Measurements from ENCODE around the gene NUCB1.
"Not testable (repeated sequence)": the region's sequence is repeated elsewhere in the genome, so short reads cannot be mapped to it uniquely, and the experiment has no call there.

NUCB1 gene

DNA sequence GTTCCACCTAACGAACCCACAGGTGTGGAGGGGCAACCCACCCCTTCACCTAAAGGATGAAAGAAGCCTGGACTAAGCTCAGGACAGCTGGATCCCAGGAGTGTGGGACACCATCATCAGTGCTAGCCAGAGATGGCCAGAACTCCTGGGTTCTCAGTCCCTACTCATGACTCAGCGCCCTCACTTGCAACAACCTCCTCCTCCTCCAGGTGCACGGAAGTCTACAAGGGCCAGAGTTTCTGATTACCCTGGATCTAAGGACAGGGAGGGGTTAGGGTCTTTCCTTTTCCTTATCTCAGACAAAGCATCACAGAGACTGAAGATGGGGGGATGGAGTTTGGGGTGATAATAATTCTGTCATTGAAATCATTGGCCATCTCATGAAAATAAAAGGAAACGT, 9.6 kb upstream of the NUCB1 start:
- TF ChIP-seq, protein P1, sequence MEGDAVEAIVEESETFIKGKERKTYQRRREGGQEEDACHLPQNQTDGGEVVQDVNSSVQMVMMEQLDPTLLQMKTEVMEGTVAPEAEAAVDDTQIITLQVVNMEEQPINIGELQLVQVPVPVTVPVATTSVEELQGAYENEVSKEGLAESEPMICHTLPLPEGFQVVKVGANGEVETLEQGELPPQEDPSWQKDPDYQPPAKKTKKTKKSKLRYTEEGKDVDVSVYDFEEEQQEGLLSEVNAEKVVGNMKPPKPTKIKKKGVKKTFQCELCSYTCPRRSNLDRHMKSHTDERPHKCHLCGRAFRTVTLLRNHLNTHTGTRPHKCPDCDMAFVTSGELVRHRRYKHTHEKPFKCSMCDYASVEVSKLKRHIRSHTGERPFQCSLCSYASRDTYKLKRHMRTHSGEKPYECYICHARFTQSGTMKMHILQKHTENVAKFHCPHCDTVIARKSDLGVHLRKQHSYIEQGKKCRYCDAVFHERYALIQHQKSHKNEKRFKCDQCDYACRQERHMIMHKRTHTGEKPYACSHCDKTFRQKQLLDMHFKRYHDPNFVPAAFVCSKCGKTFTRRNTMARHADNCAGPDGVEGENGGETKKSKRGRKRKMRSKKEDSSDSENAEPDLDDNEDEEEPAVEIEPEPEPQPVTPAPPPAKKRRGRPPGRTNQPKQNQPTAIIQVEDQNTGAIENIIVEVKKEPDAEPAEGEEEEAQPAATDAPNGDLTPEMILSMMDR (IDR thresholded peaks at IDR 0.05; ENCODE audit: extremely low read depth, missing control alignments) = no peak
- DNase-seq (ENCODE audit: low spot score) = no peak

DNA sequence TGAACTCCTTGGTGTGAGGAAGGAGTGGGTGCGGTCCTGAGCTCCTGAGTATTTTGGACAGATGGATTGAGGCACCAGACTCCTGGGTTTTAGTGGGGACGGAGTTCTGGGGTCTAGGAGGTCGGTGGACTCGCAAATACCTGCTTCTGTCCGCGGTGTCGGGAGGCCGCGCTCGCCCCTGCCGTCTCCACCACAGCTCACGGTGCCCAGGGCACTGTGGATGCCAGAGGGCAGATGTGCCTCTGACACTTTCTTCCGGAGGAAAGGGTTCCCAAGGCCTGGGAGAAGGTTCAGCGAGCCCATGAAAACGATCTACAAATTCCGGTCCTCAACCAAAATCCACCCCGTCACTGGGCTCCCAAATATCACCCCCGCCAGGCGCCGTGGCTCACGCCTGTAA, 4.9 kb upstream of the NUCB1 start:
- TF ChIP-seq, protein P1 (IDR thresholded peaks at IDR 0.05; ENCODE audit: extremely low read depth, missing control alignments) = no peak
- no peak for DNase-seq (ENCODE audit: low spot score)

DNA sequence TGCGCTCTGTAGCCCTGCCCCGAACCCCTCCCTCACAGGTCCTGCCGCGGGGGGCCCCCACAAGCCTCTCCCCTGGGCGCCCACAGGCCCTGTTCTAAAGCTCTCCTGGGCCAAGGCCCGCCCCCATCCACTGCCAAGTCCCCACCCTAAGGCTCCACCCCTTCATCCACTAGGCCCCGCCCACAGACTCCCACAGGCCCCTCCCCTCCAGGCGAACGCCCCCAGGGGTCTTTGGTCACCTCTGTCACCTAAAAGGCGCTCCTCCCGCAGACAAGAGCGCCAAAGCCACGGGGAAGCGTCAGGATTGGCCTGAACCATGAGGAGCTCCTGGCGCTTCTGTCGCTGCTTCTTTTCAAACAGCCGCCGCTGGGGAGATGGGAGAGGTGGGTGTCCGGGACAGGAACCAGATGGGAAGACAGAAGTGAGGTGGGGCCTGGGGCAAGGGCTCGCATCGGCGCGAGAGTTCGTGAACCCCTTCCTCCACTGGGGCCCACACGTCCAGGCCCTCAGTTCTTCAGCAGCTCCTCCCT, 3.9 kb upstream of the NUCB1 start:
- TF ChIP-seq, protein P1 (IDR thresholded peaks at IDR 0.05; ENCODE audit: extremely low read depth, missing control alignments) = no peak
- DNase-seq (ENCODE audit: low spot score) = peak; percentile 79

DNA sequence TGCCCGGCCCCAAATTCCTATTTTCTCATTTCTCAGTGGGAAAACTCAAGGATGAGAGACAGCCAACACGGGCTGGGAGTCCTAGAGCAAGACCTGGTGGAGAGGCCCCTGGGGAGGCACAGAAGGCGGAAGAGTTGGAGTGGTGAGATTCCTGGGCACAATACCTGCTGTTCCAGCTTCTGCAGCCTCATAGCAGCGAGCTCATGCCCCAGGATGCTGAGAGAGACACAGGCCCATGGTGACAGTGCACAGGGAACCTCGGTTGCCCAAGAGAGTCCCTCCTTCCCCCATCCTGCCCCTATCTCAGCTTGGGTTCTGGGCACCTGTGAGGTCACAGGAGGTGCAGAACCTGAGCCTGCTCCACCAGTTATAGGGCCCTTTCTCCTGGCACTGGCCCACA, 2.9 kb upstream of the NUCB1 start:
- TF ChIP-seq, protein P1 (IDR thresholded peaks at IDR 0.05; ENCODE audit: extremely low read depth, missing control alignments) = no peak
- DNase-seq (ENCODE audit: low spot score) = no peak

DNA sequence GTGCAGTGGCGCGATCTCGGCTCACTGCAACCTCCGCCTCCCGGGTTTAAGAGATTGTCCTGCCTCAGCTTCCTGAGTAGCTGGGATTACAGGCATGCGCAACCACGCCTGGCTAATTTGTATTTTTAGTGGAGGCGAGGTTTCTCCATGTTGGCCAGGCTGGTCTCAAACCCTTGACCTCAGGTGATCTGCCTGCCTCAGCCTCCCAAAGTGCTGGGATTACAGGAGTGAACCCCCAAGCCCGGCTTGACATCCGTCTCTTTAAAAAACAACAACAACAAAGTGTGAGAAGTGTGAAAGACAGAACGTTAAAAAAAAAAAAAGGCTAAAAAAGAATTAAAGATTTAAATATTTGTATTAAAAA, 744 bp upstream of the NUCB1 start:
- not testable (repeated sequence) for DNase-seq (ENCODE audit: low spot score)

DNA sequence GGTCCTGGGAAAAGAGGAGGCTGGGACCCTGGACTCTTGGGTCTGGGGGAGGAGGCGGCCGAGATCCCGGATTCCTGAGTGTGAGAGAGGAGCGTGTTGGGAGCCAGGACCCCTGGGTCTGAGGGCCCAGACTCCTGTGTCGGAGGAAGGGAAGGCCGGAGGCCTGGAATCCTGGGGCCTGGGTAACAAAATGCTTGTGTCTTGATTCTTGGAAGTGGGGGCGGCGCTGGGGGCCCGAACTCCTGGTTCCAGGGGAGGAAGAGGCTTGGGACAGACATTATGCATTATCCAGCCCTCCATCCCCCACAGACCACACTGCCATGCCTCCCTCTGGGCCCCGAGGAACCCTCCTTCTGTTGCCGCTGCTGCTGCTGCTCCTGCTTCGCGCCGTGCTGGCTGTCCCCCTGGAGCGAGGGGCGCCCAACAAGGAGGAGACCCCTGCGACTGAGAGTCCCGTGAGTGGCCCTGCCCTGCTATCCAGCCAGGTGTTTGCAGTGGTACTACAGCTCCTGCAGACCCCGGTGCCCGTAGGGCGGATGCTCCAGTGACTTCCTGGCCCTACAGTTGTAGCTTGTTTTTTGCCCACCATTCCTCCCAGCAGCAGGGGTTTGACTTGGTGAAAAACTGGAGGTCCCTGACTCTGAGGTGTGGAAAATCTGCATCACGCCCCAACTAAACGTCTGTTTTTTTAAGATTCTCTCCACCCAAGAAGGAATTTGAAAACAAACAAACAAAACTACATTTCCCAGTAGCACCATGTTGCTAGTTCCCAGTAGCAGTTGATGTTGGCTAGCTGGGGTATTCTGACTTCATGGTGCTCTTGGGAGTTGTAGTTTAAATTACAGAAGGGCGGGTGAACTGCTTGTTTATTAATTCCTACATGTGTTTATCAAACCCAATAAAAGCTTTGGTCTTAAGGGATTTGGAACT, 630 bp downstream of the NUCB1 start:
- peak; percentile 48 for DNase-seq (ENCODE audit: low spot score)
- TF ChIP-seq, protein P1 (IDR thresholded peaks at IDR 0.05; ENCODE audit: extremely low read depth, missing control alignments) = no peak

DNA sequence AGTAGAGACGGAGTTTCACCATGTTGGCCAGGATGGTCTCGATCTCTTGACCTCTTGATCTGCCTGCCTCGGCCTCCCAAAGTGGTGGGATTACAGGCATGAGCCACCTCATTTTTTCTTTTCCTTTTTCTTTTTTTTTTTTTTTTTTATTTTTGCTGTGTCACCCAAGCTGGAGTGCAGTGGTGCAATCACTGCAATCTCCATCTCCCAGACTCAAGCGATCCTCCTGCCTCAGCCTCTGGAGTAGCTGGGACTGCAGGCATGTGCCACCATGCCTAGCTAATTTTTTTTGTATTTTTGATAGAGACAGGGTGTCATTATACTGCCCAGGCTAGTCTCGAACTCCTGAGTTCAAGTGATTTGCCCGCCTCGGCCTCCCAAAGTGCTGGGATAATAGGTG, 2.2 kb downstream of the NUCB1 start:
- DNase-seq (ENCODE audit: low spot score) = not testable (repeated sequence)

DNA sequence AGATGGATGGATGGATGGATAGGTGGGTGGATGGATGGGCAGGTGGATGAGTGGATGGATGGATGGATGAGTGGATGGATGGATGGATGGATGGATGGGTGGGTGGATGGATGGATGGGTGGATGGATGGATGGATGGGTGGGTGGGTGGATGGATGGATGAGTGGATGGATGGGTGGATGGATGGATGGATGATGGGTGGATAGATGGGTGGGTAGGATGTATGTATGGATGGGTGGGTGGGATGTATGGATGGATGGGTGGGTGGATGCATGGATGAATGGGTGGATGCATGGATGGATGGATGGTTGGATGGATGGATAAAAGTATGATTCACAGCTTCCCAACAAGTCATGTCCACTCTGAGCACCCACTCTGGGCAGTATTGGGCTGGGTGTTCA, 3.7 kb downstream of the NUCB1 start:
- not testable (repeated sequence) for DNase-seq (ENCODE audit: low spot score)

DNA sequence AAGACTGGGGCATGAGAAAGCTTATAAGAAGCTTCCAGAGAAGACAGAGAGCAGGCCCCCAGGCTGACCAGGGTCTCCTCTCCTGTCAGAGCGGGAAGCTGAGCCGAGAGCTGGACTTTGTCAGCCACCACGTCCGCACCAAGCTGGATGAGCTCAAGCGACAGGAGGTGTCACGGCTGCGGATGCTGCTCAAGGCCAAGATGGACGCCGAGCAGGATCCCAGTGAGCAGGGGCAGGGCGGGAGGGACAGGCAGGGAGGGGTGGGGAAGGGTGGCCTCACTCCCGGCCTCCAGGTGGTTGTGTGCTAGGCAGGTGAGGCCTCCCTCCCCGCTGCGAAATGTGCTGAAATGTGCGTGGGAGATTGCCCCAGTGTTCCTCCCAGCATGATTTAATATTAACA, 5.6 kb downstream of the NUCB1 start:
- DNase-seq (ENCODE audit: low spot score) = no peak
- TF ChIP-seq, protein P1 (IDR thresholded peaks at IDR 0.05; ENCODE audit: extremely low read depth, missing control alignments) = no peak
